A549 (cell line): ENCODE data around the gene POC1A. TPM values are rescaled to one million over a fixed set of nuclear protein-coding genes. Genes with fewer than 3 reads are reported as not detected.

ENCODE experiments used
- ATAC-seq, 2 experiments: fragments of 200-7000 bp in 1 of 2; fragments of >200 bp in 1 of 2; cut with Nextera tagmentation in 1 of 2; cut with Tn5 transposase in 1 of 2; 3 replicates each; pipeline versions ENCODE4 v1.8.0 to v1.9.1; 2018 to 2020; ENCODE audit warnings: mild to moderate bottlenecking in 1 of 2, moderate library complexity in 1 of 2
- CTCF ChIA-PET: fragments of 300-600 bp; sonication (Branson Sonifier 250); formaldehyde crosslinking; extraction: SDS; loops from one replicate; lab custom pipeline; 2021; ENCODE audit warnings: antibody characterized with exemption, inconsistent platforms; lab: Yijun Ruan, JAX
- POLR2A ChIA-PET: fragments of 350-600 bp; formaldehyde crosslinking; extraction: SDS; loops from one replicate; lab custom pipeline; 2021; ENCODE audit warnings: antibody characterized with exemption, inconsistent platforms; lab: Yijun Ruan, JAX
- DNase-seq, 2 experiments: peaks; one replicate each; pipeline versions ENCODE4 v3.0.0 to v3.0.0-alpha.2; 2011 to 2016; ENCODE audit warnings: low read depth in 1 of 2, low spot score in 1 of 2
- FAIRE-seq: peaks from 2 replicates; lab custom pipeline; 2011; peaks lifted over from hg19 to GRCh38; lab: Jason Lieb, UNC
- H3K27ac ChIP-seq, 2 experiments: fragments of >200 bp; sonication (Bioruptor Twin); formaldehyde crosslinking; 3 replicates each; pipeline ENCODE4 v1.5.1; 2016 to 2017
- H3K4me1 ChIP-seq: fragments of >200 bp; sonication (Bioruptor Twin); formaldehyde crosslinking; 3 replicates; pipeline ENCODE4 v1.6.1; 2016
- H3K4me2 ChIP-seq: fragments of >200 bp; sonication (Bioruptor Twin); formaldehyde crosslinking; 3 replicates; pipeline ENCODE4 v1.6.1; 2016
- H3K4me3 ChIP-seq: fragments of >200 bp; sonication (Bioruptor Twin); formaldehyde crosslinking; 3 replicates; pipeline ENCODE4 v1.5.1; 2016
- H3K9me3 ChIP-seq: fragments of >200 bp; sonication (Bioruptor Twin); formaldehyde crosslinking; 3 replicates; pipeline ENCODE4 v1.6.1; 2016
- BHLHE40 ChIP-seq: IDR thresholded peaks from 2 replicates; pipeline ENCODE4 v1.6.1; 2012; ENCODE audit warnings: low read depth, low read length, inconsistent platforms
- CBX8 ChIP-seq: fragments of 200-600 bp; sonication (generic); IDR thresholded peaks from 2 replicates; pipeline ENCODE4 v1.6.1; 2016
- CHD2 ChIP-seq: fragments of 150-350 bp; IDR thresholded peaks from 2 replicates; pipeline ENCODE4 v1.6.1; 2014; ENCODE audit warnings: low read length; ENCODE audit not compliant: partially characterized antibody
- EHF ChIP-seq: fragments of 250-450 bp; sonication (Bioruptor Pico); IDR thresholded peaks from 2 replicates; pipeline ENCODE4 v1.5.0; 2020; ENCODE audit warnings: mild to moderate bottlenecking
- ESRRA ChIP-seq: fragments of 150-350 bp; IDR thresholded peaks from 2 replicates; pipeline ENCODE4 v1.6.1; 2014; ENCODE audit warnings: mild to moderate bottlenecking, low read length, borderline replicate concordance
- FOSL2 ChIP-seq, 2 experiments: fragments of 450-650 bp in 1 of 2; fragments of >200 bp in 1 of 2; sonication (Bioruptor Twin) in 1 of 2; formaldehyde crosslinking; IDR thresholded peaks; 2 replicates each; pipeline versions ENCODE4 v1.5.0 to v1.6.1; 2016 to 2020; ENCODE audit warnings: mild to moderate bottlenecking in 1 of 2, moderate library complexity in 1 of 2
- FOXS1 ChIP-seq: fragments of 250-450 bp; sonication (Bioruptor Pico); IDR thresholded peaks from 2 replicates; pipeline ENCODE4 v1.5.0; 2020; ENCODE audit warnings: mild to moderate bottlenecking, moderate library complexity
- HDAC2 ChIP-seq: fragments of 200-600 bp; sonication (generic); IDR thresholded peaks from 2 replicates; pipeline ENCODE4 v1.6.1; 2016
- HEYL ChIP-seq: fragments of 250-450 bp; sonication (Bioruptor Pico); IDR thresholded peaks from 2 replicates; pipeline ENCODE4 v1.8.0; 2021; ENCODE audit warnings: mild to moderate bottlenecking, moderate library complexity
- HOXB13 ChIP-seq: fragments of 250-450 bp; sonication (Bioruptor Pico); IDR thresholded peaks from 2 replicates; pipeline ENCODE4 v1.5.0; 2020; ENCODE audit warnings: low read depth, mild to moderate bottlenecking, moderate library complexity
- HOXB5 ChIP-seq: fragments of 250-450 bp; sonication (Bioruptor Pico); IDR thresholded peaks from 2 replicates; pipeline ENCODE4 v1.5.0; 2020; ENCODE audit warnings: mild to moderate bottlenecking, moderate library complexity
- JUNB ChIP-seq: fragments of >200 bp; sonication (Bioruptor Twin); formaldehyde crosslinking; IDR thresholded peaks from 2 replicates; pipeline ENCODE4 v1.6.1; 2016
- KDM5A ChIP-seq: fragments of 200-600 bp; sonication (generic); IDR thresholded peaks from 2 replicates; pipeline ENCODE4 v1.6.1; 2016; ENCODE audit warnings: antibody characterized with exemption, mild to moderate bottlenecking
- MYC ChIP-seq: IDR thresholded peaks from 2 replicates; pipeline ENCODE4 v1.6.1; 2012; ENCODE audit warnings: mild to moderate bottlenecking, inconsistent platforms, low read length, improper control_type of control experiment, borderline replicate concordance
- NPAS2 ChIP-seq: fragments of 250-450 bp; sonication (Bioruptor Pico); IDR thresholded peaks from 2 replicates; pipeline ENCODE4 v1.8.0; 2022; ENCODE audit warnings: mild to moderate bottlenecking, moderate library complexity, borderline replicate concordance
- NR3C1 ChIP-seq: fragments of >200 bp; sonication (Bioruptor Twin); formaldehyde crosslinking; IDR thresholded peaks from 3 replicates; pipeline ENCODE4 v1.6.1; 2017
- SMC3 ChIP-seq: fragments of >200 bp; sonication (Bioruptor Twin); formaldehyde crosslinking; IDR thresholded peaks from 3 replicates; pipeline ENCODE4 v1.6.1; 2018; ENCODE audit warnings: inconsistent platforms
- ZFP36 ChIP-seq: fragments of 450-650 bp; IDR thresholded peaks from 2 replicates; pipeline ENCODE4 v1.6.1; 2014; ENCODE audit warnings: borderline replicate concordance; ENCODE audit not compliant: partially characterized antibody
- WGBS: methylation state at CpG from one replicate; pipeline ENCODE4 v1.1.6; 2017; ENCODE audit errors: missing lambda C conversion rate; 5-methylcytosine and 5-hydroxymethylcytosine counted together
- polyA plus RNA-seq, 4 experiments: library from polyadenylated mRNA; depleted of rRNA in 3 of 4; stranded (reverse); fragments of >200 nt; fragmentation: RNase III in 1 of 4; extraction: RNeasy Plus Mini Kit Qiagen cat#74134 plus additional on column Dnase treatment in 1 of 4; gene quantifications; 2 replicates in 3 of 4; 3 replicates in 1 of 4; pipeline ENCODE4 v1.2.3, GENCODE V29; 2011 to 2017
- TF ChIP-seq, protein P1 (sequence below): fragments of >200 bp; sonication (Bioruptor Twin); formaldehyde crosslinking; IDR thresholded peaks from 3 replicates; pipeline ENCODE4 v1.6.1; 2016
- TF ChIP-seq, protein P2 (sequence below): fragments of 450-650 bp; IDR thresholded peaks from 2 replicates; pipeline ENCODE4 v1.6.1; 2014; ENCODE audit warnings: antibody characterized with exemption
- TF ChIP-seq, protein P3 (sequence below): fragments of 250-450 bp; sonication (Bioruptor Pico); IDR thresholded peaks from 2 replicates; pipeline ENCODE4 v1.5.0; 2020; ENCODE audit warnings: low read depth, mild to moderate bottlenecking, moderate library complexity
- TF ChIP-seq, protein P4 (sequence below): fragments of >200 bp; sonication (Bioruptor Twin); formaldehyde crosslinking; IDR thresholded peaks from 3 replicates; pipeline ENCODE4 v1.5.1; 2016
- TF ChIP-seq, protein P5 (sequence below): IDR thresholded peaks from 2 replicates; pipeline ENCODE4 v1.6.1; 2012
- TF ChIP-seq, protein P6 (sequence below): fragments of >200 bp; sonication (Bioruptor Twin); formaldehyde crosslinking; IDR thresholded peaks from 2 replicates; pipeline ENCODE4 v1.6.1; 2016

The POC1A gene
- polyA plus RNA-seq, 2 of the 4 experiments (the other 2 are of a cell fraction), result 9.4 to 14.1 TPM

DNA sequence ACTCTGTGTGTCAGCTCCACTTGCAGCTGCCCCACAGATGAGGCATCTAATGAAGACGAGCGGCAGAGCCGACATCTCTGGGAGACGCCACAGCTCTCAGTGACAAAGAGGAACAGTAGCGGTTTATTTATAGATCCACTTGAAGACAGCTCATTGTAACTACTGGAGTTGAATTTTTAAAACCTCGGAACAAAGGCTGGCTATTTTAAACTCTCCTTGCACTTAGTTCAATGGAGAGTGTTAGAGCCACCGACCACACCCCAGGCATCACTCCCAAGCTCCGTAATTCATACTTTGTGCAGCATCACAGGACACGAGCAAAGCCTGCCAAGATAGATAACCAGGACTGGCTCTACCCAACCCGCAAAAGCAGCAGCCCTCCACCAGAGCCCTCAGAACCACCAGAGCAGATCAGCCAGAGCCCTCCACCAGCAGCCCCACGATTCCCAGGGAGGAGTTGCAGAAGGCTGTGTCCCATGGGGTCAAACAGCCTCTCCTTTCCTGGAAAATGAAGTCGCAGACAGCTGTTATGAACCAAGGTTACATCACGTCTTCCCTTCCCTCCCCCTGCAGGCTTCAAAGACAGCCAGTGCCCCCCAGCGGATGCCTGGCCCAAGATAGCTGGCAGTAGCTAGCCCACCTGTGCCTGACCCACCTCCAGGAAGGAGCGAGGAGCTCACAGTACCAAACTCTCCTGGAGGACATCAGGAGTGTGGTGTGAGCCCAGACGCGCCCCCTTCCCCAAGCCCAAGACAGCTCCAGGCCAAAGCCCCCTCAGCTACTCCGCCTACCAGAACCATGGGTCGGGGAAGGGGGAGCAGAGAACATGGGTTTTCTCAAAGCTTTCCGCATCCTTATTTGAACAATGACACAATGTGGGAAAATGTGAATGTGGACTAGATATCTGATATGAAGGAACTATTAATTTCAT lies 45.7 kb downstream of the POC1A start:
- no peaks in the 10 kb centered on the region for H3K4me1 ChIP-seq
- POLR2A ChIA-PET, result no interaction called here
- CTCF ChIA-PET, result interaction anchor here (1.0 to 1.2 kb wide), 3 partner anchors 11 to 107 kb away, joined by 3 to 5 read pairs (median 4); no protein-coding TSS in a partner anchor
- no peak overlapping the region for H3K4me2 ChIP-seq
- DNase-seq, result no peak
- no peak overlapping the region for H3K4me3 ChIP-seq
- TF ChIP-seq HOXB13 (CRISPR knock-in tag), result no peak
- TF ChIP-seq SMC3, result no peak
- no peak for TF ChIP-seq HOXB5
- TF ChIP-seq, protein P1, sequence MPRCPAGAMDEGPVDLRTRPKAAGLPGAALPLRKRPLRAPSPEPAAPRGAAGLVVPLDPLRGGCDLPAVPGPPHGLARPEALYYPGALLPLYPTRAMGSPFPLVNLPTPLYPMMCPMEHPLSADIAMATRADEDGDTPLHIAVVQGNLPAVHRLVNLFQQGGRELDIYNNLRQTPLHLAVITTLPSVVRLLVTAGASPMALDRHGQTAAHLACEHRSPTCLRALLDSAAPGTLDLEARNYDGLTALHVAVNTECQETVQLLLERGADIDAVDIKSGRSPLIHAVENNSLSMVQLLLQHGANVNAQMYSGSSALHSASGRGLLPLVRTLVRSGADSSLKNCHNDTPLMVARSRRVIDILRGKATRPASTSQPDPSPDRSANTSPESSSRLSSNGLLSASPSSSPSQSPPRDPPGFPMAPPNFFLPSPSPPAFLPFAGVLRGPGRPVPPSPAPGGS, result no peak
- TF ChIP-seq, protein P2, sequence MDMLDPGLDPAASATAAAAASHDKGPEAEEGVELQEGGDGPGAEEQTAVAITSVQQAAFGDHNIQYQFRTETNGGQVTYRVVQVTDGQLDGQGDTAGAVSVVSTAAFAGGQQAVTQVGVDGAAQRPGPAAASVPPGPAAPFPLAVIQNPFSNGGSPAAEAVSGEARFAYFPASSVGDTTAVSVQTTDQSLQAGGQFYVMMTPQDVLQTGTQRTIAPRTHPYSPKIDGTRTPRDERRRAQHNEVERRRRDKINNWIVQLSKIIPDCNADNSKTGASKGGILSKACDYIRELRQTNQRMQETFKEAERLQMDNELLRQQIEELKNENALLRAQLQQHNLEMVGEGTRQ, result no peak
- TF ChIP-seq, protein P3, sequence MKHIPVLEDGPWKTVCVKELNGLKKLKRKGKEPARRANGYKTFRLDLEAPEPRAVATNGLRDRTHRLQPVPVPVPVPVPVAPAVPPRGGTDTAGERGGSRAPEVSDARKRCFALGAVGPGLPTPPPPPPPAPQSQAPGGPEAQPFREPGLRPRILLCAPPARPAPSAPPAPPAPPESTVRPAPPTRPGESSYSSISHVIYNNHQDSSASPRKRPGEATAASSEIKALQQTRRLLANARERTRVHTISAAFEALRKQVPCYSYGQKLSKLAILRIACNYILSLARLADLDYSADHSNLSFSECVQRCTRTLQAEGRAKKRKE (CRISPR knock-in tag), result no peak
- TF ChIP-seq CBX8, result no peak
- TF ChIP-seq EHF (CRISPR knock-in tag), result no peak
- TF ChIP-seq, protein P4, sequence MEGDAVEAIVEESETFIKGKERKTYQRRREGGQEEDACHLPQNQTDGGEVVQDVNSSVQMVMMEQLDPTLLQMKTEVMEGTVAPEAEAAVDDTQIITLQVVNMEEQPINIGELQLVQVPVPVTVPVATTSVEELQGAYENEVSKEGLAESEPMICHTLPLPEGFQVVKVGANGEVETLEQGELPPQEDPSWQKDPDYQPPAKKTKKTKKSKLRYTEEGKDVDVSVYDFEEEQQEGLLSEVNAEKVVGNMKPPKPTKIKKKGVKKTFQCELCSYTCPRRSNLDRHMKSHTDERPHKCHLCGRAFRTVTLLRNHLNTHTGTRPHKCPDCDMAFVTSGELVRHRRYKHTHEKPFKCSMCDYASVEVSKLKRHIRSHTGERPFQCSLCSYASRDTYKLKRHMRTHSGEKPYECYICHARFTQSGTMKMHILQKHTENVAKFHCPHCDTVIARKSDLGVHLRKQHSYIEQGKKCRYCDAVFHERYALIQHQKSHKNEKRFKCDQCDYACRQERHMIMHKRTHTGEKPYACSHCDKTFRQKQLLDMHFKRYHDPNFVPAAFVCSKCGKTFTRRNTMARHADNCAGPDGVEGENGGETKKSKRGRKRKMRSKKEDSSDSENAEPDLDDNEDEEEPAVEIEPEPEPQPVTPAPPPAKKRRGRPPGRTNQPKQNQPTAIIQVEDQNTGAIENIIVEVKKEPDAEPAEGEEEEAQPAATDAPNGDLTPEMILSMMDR, result no peak
- TF ChIP-seq, protein P5, sequence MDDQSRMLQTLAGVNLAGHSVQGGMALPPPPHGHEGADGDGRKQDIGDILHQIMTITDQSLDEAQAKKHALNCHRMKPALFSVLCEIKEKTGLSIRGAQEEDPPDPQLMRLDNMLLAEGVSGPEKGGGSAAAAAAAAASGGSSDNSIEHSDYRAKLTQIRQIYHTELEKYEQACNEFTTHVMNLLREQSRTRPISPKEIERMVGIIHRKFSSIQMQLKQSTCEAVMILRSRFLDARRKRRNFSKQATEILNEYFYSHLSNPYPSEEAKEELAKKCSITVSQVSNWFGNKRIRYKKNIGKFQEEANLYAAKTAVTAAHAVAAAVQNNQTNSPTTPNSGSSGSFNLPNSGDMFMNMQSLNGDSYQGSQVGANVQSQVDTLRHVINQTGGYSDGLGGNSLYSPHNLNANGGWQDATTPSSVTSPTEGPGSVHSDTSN, result no peak
- no peak for TF ChIP-seq JUNB
- no peak for TF ChIP-seq ESRRA
- TF ChIP-seq CHD2, result no peak
- TF ChIP-seq MYC, result no peak
- no peak overlapping the region for H3K27ac ChIP-seq
- FAIRE-seq, result no peak
- H3K9me3 ChIP-seq, result no peaks in the 10 kb centered on the region
- ATAC-seq, result no peak
- WGBS, result 88% methylated on average over 17 of the region's 20 CpGs

DNA sequence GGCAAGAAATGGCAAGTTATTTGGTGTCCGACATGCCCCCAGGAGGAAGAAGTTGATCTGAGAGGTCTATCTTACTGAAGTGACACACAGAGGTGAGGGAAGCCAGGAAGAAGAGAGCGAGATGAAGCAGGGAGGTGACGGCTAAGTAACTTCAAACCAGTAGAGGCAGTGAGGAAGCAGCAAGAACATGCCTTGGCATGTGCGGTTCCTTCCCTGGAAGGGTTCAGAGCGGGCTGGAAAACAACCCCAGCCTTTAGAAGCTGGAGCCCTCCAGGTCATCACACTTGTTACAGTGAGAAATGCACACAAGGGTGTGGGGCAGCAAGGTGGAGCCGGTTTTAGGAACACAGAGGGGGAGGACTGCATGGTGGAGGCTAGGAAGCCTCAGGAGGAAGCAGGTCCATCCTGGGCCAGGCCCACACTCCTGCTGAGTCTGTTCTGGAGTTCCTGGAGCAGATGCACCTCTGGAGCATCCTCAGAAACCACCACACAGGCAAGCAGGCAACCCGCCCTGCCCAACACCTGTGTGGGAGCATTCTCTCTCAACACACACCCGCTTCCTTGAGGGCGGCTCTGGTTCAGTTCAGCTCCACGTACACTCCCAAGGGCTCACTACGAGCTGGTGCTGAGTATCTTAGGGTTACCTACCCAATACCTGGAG lies 47.1 kb downstream of the POC1A start:
- ATAC-seq, result no peak
- H3K4me2 ChIP-seq, result no peak overlapping the region
- WGBS, result 99% methylated on average over 10 of the region's 11 CpGs
- H3K4me1 ChIP-seq, result no peaks in the 10 kb centered on the region
- FAIRE-seq, result no peak
- DNase-seq, result no peak
- CTCF ChIA-PET, result no interaction called here
- H3K9me3 ChIP-seq, result peaks cover 4% of the 10 kb centered on the region; the same call in 1 of the 3 replicates
- no peak overlapping the region for H3K4me3 ChIP-seq
- H3K27ac ChIP-seq, result peak overlapping the region in 1 of 2 experiments; percentile 18; a peak in 1 of 6 replicates
- POLR2A ChIA-PET, result no interaction called here
- TF ChIP-seq, protein P6, sequence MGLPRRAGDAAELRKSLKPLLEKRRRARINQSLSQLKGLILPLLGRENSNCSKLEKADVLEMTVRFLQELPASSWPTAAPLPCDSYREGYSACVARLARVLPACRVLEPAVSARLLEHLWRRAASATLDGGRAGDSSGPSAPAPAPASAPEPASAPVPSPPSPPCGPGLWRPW, result no peak
- TF ChIP-seq ZFP36, result no peak
- no peak for TF ChIP-seq NR3C1
- no peak for TF ChIP-seq NPAS2
- no peak for TF ChIP-seq HEYL (CRISPR knock-in tag)
- TF ChIP-seq FOXS1 (CRISPR knock-in tag), result no peak
- TF ChIP-seq, protein P3 (CRISPR knock-in tag), result no peak
- TF ChIP-seq, protein P4, result no peak
- TF ChIP-seq HDAC2, result no peak
- no peak for TF ChIP-seq FOSL2 (IDR thresholded peaks at IDR 0.05)
- no peak for TF ChIP-seq FOSL2 (CRISPR knock-in tag; IDR thresholded peaks at IDR 0.05)
- TF ChIP-seq KDM5A, result no peak
- no peak for TF ChIP-seq BHLHE40
- no peak for TF ChIP-seq SMC3
